KMS-11 (cell line): ENCODE data around the gene UBR4.

Experiments
- H2AFZ ChIP-seq: fragments of 200-600 bp; sonication (generic); 2 replicates; pipeline ENCODE4 v1.6.1; 2016; ENCODE audit warnings: antibody characterized with exemption, mixed run types, low read depth
- H3K27ac ChIP-seq: fragments of 200-600 bp; sonication (generic); 2 replicates; pipeline ENCODE4 v1.6.1; 2016; ENCODE audit warnings: mild to moderate bottlenecking, mixed run types
- H3K27me3 ChIP-seq: fragments of 200-600 bp; sonication (generic); 2 replicates; pipeline ENCODE4 v1.6.1; 2017; ENCODE audit warnings: mild to moderate bottlenecking, low read depth, mixed run types, moderate library complexity; ENCODE audit not compliant: insufficient read depth
- H3K36me3 ChIP-seq: fragments of 200-600 bp; sonication (generic); 2 replicates; pipeline ENCODE4 v1.6.1; 2017; ENCODE audit warnings: mild to moderate bottlenecking, mixed run types; ENCODE audit not compliant: insufficient read depth
- H3K4me1 ChIP-seq: fragments of 200-600 bp; sonication (generic); 2 replicates; pipeline ENCODE4 v1.6.1; 2016; ENCODE audit warnings: mild to moderate bottlenecking, low read depth, mixed run types; ENCODE audit not compliant: poor library complexity, severe bottlenecking
- H3K4me2 ChIP-seq: fragments of 200-600 bp; sonication (generic); 2 replicates; pipeline ENCODE4 v1.7.0; 2016; ENCODE audit warnings: mild to moderate bottlenecking, mixed run types
- H3K4me3 ChIP-seq: fragments of 200-600 bp; sonication (generic); IDR thresholded peaks from 2 replicates; pipeline ENCODE4 v1.6.1; 2017; ENCODE audit warnings: low read depth, low read length, mixed read lengths; ENCODE audit not compliant: insufficient read depth
- H3K79me2 ChIP-seq: fragments of 200-600 bp; sonication (generic); 2 replicates; pipeline ENCODE4 v1.6.1; 2016; ENCODE audit warnings: low read depth, mixed run types; ENCODE audit not compliant: insufficient read depth
- H3K9ac ChIP-seq: fragments of 200-600 bp; sonication (generic); 2 replicates; pipeline ENCODE4 v1.6.1; 2016; ENCODE audit warnings: mild to moderate bottlenecking, mixed run types
- H4K20me1 ChIP-seq: fragments of 200-600 bp; sonication (generic); 2 replicates; pipeline ENCODE4 v1.6.1; 2016; ENCODE audit warnings: mild to moderate bottlenecking, mixed run types; ENCODE audit not compliant: insufficient read depth
- TF ChIP-seq, protein P1 (sequence below): fragments of 200-600 bp; sonication (generic); conservative IDR thresholded peaks from 2 replicates; pipeline ENCODE4 v1.6.1; 2017; ENCODE audit warnings: low read depth, mild to moderate bottlenecking, antibody characterized with exemption, low read length, moderate library complexity, mixed read lengths

Gene UBR4

GRCh38 chr1:19128968-19129514 lies 81.0 kb downstream of the UBR4 start:
- Histone ChIP-seq H3K4me2 (no peak overlapping the region), H3K4me3 (no peak overlapping the region), H3K27ac (no peak overlapping the region), H3K4me1 (no peaks in the 10 kb centered on the region), H3K27me3 (no peaks in the 10 kb centered on the region), H3K79me2 (no peaks in the 10 kb centered on the region), H2AFZ (no peak overlapping the region), H3K36me3 (peaks cover 4% of the 10 kb centered on the region; the same call in 1 of the 2 replicates), H3K9ac (no peak overlapping the region), H4K20me1 (no peaks in the 10 kb centered on the region)
- TF ChIP-seq, protein P1, sequence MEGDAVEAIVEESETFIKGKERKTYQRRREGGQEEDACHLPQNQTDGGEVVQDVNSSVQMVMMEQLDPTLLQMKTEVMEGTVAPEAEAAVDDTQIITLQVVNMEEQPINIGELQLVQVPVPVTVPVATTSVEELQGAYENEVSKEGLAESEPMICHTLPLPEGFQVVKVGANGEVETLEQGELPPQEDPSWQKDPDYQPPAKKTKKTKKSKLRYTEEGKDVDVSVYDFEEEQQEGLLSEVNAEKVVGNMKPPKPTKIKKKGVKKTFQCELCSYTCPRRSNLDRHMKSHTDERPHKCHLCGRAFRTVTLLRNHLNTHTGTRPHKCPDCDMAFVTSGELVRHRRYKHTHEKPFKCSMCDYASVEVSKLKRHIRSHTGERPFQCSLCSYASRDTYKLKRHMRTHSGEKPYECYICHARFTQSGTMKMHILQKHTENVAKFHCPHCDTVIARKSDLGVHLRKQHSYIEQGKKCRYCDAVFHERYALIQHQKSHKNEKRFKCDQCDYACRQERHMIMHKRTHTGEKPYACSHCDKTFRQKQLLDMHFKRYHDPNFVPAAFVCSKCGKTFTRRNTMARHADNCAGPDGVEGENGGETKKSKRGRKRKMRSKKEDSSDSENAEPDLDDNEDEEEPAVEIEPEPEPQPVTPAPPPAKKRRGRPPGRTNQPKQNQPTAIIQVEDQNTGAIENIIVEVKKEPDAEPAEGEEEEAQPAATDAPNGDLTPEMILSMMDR: no peak

DNA sequence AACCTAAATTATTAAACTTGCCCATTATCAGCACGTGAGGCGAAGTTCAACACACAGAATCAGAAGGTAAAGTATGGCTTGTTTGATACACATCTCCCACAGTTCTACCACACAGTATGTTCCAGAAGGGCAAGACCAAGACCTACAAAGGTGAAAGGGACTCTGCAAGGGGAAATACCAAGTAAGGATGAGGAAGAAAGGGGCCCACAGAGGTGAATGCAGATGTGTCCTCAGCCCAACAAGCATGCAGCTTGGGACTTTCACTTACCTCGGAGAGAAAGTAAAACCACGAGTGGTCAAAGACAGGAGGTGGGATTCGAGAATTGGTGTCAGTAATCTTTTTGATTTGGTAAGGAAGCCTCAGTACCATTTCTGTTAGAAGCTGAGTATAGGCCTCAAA lies 85.8 kb downstream of the UBR4 start:
- Histone ChIP-seq H3K4me3 (no peak overlapping the region), H3K4me2 (no peak overlapping the region), H3K4me1 (no peaks in the 10 kb centered on the region), H3K27ac (no peak overlapping the region), H2AFZ (no peak overlapping the region), H3K27me3 (no peaks in the 10 kb centered on the region), H4K20me1 (no peaks in the 10 kb centered on the region), H3K79me2 (no peaks in the 10 kb centered on the region), H3K36me3 (peaks cover 5% of the 10 kb centered on the region; the same call in 1 of the 2 replicates), H3K9ac (no peak overlapping the region)
- TF ChIP-seq, protein P1: no peak

- Histone ChIP-seq H2AFZ (no peak overlapping the region), H3K4me2 (no peak overlapping the region), H3K4me1 (no peaks in the 10 kb centered on the region), H3K27ac (no peak overlapping the region), H3K4me3 (no peak overlapping the region), H3K36me3 (peaks cover 6% of the 10 kb centered on the region; the same call in 1 of the 2 replicates), H3K27me3 (no peaks in the 10 kb centered on the region), H4K20me1 (no peaks in the 10 kb centered on the region), H3K79me2 (no peaks in the 10 kb centered on the region), H3K9ac (no peak overlapping the region)
- TF ChIP-seq, protein P1: no peak
Measured at GRCh38 chr1:19123837-19124236, 86.2 kb downstream of the UBR4 start.

GRCh38 chr1:19122668-19123067 lies 87.4 kb downstream of the UBR4 start:
- Histone ChIP-seq H3K4me2 (no peak overlapping the region), H3K4me1 (no peaks in the 10 kb centered on the region), H3K9ac (no peak overlapping the region), H3K79me2 (no peaks in the 10 kb centered on the region), H4K20me1 (no peaks in the 10 kb centered on the region), H3K27ac (no peak overlapping the region), H2AFZ (no peak overlapping the region), H3K27me3 (no peaks in the 10 kb centered on the region), H3K4me3 (no peak overlapping the region), H3K36me3 (peaks cover 15% of the 10 kb centered on the region; the same call in 1 of the 2 replicates)
- TF ChIP-seq, protein P1: no peak
